Measurements from ENCODE around the gene FECH. TPM values are rescaled to one million over a fixed set of nuclear protein-coding genes. Genes with fewer than 3 reads are reported as not detected.

FECH gene
- total and polyA plus RNA-seq, 9 of the 15 experiments (the other 6 are each of a cell fraction or from before 2014, with no cell fraction given): 19.8 to 170 (median 56.8) TPM

- TF ChIP-seq PRDM10 (IDR thresholded peaks at IDR 0.05; ENCODE audit: partially characterized antibody) (peak; percentile 64), RCOR1 (IDR thresholded peaks at IDR 0.05; ENCODE audit: borderline replicate concordance in 1 of 2, low read depth in 2 of 2, low read length in 2 of 2) (peak in 1 of 2 experiments; percentile 94; a peak in 3 of 4 replicates), MAFG (tag; conservative IDR thresholded peaks at IDR 0.05) (no peak), TOE1 (IDR thresholded peaks at IDR 0.05; ENCODE audit: borderline replicate concordance) (no peak), TOE1 (CRISPR knock-in tag; IDR thresholded peaks at IDR 0.05; ENCODE audit: borderline replicate concordance, low read depth) (no peak), NRF1 (conservative IDR thresholded peaks at IDR 0.05 in 1 of 2, IDR thresholded peaks at IDR 0.05 in 1 of 2) (peak in 1 of 2 experiments; percentile 50; a peak in 2 of 4 replicates), ARHGAP35 (IDR thresholded peaks at IDR 0.05; ENCODE audit: partially characterized antibody) (no peak), E2F4 (CRISPR knock-in tag; IDR thresholded peaks at IDR 0.05; ENCODE audit: low read depth) (no peak), TSHZ1 (CRISPR knock-in tag; IDR thresholded peaks at IDR 0.05) (no peak), CBX3 (IDR thresholded peaks at IDR 0.05; ENCODE audit: borderline replicate concordance in 1 of 2, low read length in 2 of 2) (no peak; a peak in 1 of 3 replicates), ZNF277 (CRISPR knock-in tag; IDR thresholded peaks at IDR 0.05; ENCODE audit: borderline replicate concordance) (no peak), ZBTB43 (CRISPR knock-in tag; IDR thresholded peaks at IDR 0.05) (no peak), CTBP1 (IDR thresholded peaks at IDR 0.05; ENCODE audit: borderline replicate concordance) (peak; percentile 71)
These were observed 3.1 kb downstream of the FECH start (continued) for GRCh38 chr18:57583297-57583835.
